ENCODE data around the gene TAS1R3.

Gene TAS1R3

DNA sequence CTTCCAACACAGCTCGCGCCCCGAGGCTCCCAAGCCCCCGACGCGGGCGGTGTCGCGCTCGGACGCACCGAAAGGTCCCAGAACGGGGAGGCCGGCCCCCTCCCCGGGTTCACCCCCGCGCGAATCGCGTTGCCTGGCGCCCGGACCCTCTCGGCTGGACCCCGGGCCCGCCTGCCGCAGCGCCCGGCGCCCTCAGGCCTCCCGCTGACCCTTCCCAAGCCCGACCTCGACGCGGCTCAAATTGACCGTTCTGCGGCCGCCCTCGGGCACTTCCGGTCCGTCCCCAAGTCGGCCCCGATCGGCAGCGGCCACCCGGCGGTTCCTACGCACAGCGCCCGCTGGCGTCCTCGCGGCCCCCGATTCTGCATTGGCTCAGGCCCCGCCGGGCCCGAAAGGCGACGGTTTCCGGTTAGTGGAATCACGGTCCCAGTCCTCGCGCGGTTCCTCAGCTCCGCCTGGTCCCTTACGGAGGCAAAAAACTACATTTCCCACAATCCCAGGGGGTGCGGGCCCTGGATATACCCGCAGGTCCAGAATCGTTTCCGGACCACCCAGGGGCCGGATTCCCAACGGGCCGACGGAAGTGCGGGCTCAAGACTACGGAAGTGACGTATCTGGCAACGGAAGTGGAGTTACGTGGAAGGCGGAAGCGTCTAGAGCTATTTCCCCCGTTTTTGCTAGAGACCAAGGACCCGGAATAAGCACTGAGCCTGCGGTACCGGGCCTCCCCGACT lies 44.0 kb downstream of the TAS1R3 start, which contains the start of gene AURKAIP1:
AURKAIP1 (minus strand) TSS at position 279 of the 734 bp plus-strand sequence. CDS start 451 bp downstream, outside the sequence.
- Histone ChIP-seq H2BK5ac (ENCODE audit: low read length) (no peak within 1 kb of the TSS), H4K8ac (ENCODE audit: low read depth, low read length) (peak within 1 kb of the TSS; percentile 92), H3K4ac (ENCODE audit: low read depth, low read length) (peak within 1 kb of the TSS; percentile 36), H2BK15ac (replicated peaks; ENCODE audit: low read depth) (no peak within 1 kb of the TSS), H3K4me3 (ENCODE audit: low read length) (peak within 1 kb of the TSS; percentile 94), H3K23ac (ENCODE audit: low read length) (peak within 1 kb of the TSS; percentile 48), H3K79me1 (ENCODE audit: low read length) (peaks cover 7% of the 10 kb centered on the region), H3K79me2 (ENCODE audit: control insufficient read depth, insufficient read depth, low read length) (peaks cover 10% of the 10 kb centered on the region), H2BK120ac (ENCODE audit: low read depth, low read length) (no peak within 1 kb of the TSS), H3K36me3 (ENCODE audit: control insufficient read depth, insufficient read depth, low read length) (no peaks in the 10 kb centered on the region), H3K4me1 (ENCODE audit: control insufficient read depth, low read depth, low read length) (no peaks in the 10 kb centered on the region), H3K27ac (ENCODE audit: low read depth, low read length) (peak within 1 kb of the TSS; percentile 82), H4K5ac (ENCODE audit: low read length) (no peak within 1 kb of the TSS), H3K56ac (ENCODE audit: low read length) (peak within 1 kb of the TSS; percentile 95), H3K9ac (ENCODE audit: low read length) (peak within 1 kb of the TSS; percentile 95), H2AK5ac (ENCODE audit: low read length) (no peak within 1 kb of the TSS), H3K27me3 (ENCODE audit: insufficient read depth, low read length, poor library complexity) (no peaks in the 10 kb centered on the region), H3K18ac (ENCODE audit: low read length) (no peak within 1 kb of the TSS), H3K4me2 (ENCODE audit: low read length) (peak within 1 kb of the TSS; percentile 83)
- no CpG with 5 or more reads among the region's 85 CpGs for WGBS (ENCODE audit: extremely low coverage, insufficient coverage, low lambda C conversion rate)
- peak; percentile 100 for DNase-seq

GRCh38 chr1:1376551-1377226 lies 45.6 kb downstream of the TAS1R3 start:
- Histone ChIP-seq H3K18ac (ENCODE audit: low read length) (no peak overlapping the region), H3K79me1 (ENCODE audit: low read length) (peaks cover 8% of the 10 kb centered on the region)

GRCh38 chr1:1377540-1378205 lies 46.6 kb downstream of the TAS1R3 start:
- Histone ChIP-seq H3K23ac (ENCODE audit: low read length) (no peak overlapping the region), H3K79me1 (ENCODE audit: low read length) (peaks cover 9% of the 10 kb centered on the region), H2BK15ac (replicated peaks; ENCODE audit: low read depth) (no peak overlapping the region), H3K4ac (ENCODE audit: low read depth, low read length) (no peak overlapping the region), H3K4me3 (ENCODE audit: low read length) (no peak overlapping the region), H3K27me3 (ENCODE audit: insufficient read depth, low read length, poor library complexity) (no peaks in the 10 kb centered on the region), H3K4me2 (ENCODE audit: low read length) (no peak overlapping the region), H2BK5ac (ENCODE audit: low read length) (no peak overlapping the region), H3K56ac (ENCODE audit: low read length) (no peak overlapping the region), H3K79me2 (ENCODE audit: control insufficient read depth, insufficient read depth, low read length) (peaks cover 10% of the 10 kb centered on the region), H3K18ac (ENCODE audit: low read length) (no peak overlapping the region), H3K27ac (ENCODE audit: low read depth, low read length) (no peak overlapping the region), H3K36me3 (ENCODE audit: control insufficient read depth, insufficient read depth, low read length) (no peaks in the 10 kb centered on the region), H2AK5ac (ENCODE audit: low read length) (no peak overlapping the region), H3K4me1 (ENCODE audit: control insufficient read depth, low read depth, low read length) (no peaks in the 10 kb centered on the region), H3K9ac (ENCODE audit: low read length) (no peak overlapping the region), H4K8ac (ENCODE audit: low read depth, low read length) (no peak overlapping the region), H2BK120ac (ENCODE audit: low read depth, low read length) (no peak overlapping the region), H4K5ac (ENCODE audit: low read length) (no peak overlapping the region)
- no CpG with 5 or more reads among the region's 16 CpGs for WGBS (ENCODE audit: extremely low coverage, insufficient coverage, low lambda C conversion rate)
- no peak for DNase-seq

More at GRCh38 chr1:1376551-1377226, 45.6 kb downstream of the TAS1R3 start:
- H3K4ac ChIP-seq (ENCODE audit: low read depth, low read length), result no peak overlapping the region
- H2AK5ac ChIP-seq (ENCODE audit: low read length), result no peak overlapping the region
- H3K27ac ChIP-seq (ENCODE audit: low read depth, low read length), result no peak overlapping the region
- H2BK5ac ChIP-seq (ENCODE audit: low read length), result no peak overlapping the region
- H4K8ac ChIP-seq (ENCODE audit: low read depth, low read length), result no peak overlapping the region
- WGBS (ENCODE audit: extremely low coverage, insufficient coverage, low lambda C conversion rate), result no CpG with 5 or more reads among the region's 10 CpGs
- H4K5ac ChIP-seq (ENCODE audit: low read length), result no peak overlapping the region
- no peak overlapping the region for H3K4me3 ChIP-seq (ENCODE audit: low read length)
- no peak overlapping the region for H3K4me2 ChIP-seq (ENCODE audit: low read length)
- no peaks in the 10 kb centered on the region for H3K36me3 ChIP-seq (ENCODE audit: control insufficient read depth, insufficient read depth, low read length)
- H2BK15ac ChIP-seq (replicated peaks; ENCODE audit: low read depth), result no peak overlapping the region
- no peak for DNase-seq
- no peaks in the 10 kb centered on the region for H3K27me3 ChIP-seq (ENCODE audit: insufficient read depth, low read length, poor library complexity)
- H2BK120ac ChIP-seq (ENCODE audit: low read depth, low read length), result no peak overlapping the region
- no peak overlapping the region for H3K56ac ChIP-seq (ENCODE audit: low read length)
- H3K79me2 ChIP-seq (ENCODE audit: control insufficient read depth, insufficient read depth, low read length), result peaks cover 10% of the 10 kb centered on the region
- no peak overlapping the region for H3K23ac ChIP-seq (ENCODE audit: low read length)
- no peaks in the 10 kb centered on the region for H3K4me1 ChIP-seq (ENCODE audit: control insufficient read depth, low read depth, low read length)
- H3K9ac ChIP-seq (ENCODE audit: low read length), result no peak overlapping the region

GRCh38 chr1:1380860-1381259 lies 49.8 kb downstream of the TAS1R3 start:
- H4K8ac ChIP-seq (ENCODE audit: low read depth, low read length), result no peak overlapping the region
- no peaks in the 10 kb centered on the region for H3K4me1 ChIP-seq (ENCODE audit: control insufficient read depth, low read depth, low read length)
- no peak overlapping the region for H3K4ac ChIP-seq (ENCODE audit: low read depth, low read length)
- no CpG with 5 or more reads among the region's 16 CpGs for WGBS (ENCODE audit: extremely low coverage, insufficient coverage, low lambda C conversion rate)
- DNase-seq, result no peak
- H2BK15ac ChIP-seq (replicated peaks; ENCODE audit: low read depth), result no peak overlapping the region
- no peak overlapping the region for H2BK5ac ChIP-seq (ENCODE audit: low read length)
- no peak overlapping the region for H2BK120ac ChIP-seq (ENCODE audit: low read depth, low read length)
- no peak overlapping the region for H3K27ac ChIP-seq (ENCODE audit: low read depth, low read length)
- no peaks in the 10 kb centered on the region for H3K27me3 ChIP-seq (ENCODE audit: insufficient read depth, low read length, poor library complexity)
- no peak overlapping the region for H3K23ac ChIP-seq (ENCODE audit: low read length)
- H3K9ac ChIP-seq (ENCODE audit: low read length), result no peak overlapping the region
- no peak overlapping the region for H3K4me3 ChIP-seq (ENCODE audit: low read length)
- H3K56ac ChIP-seq (ENCODE audit: low read length), result no peak overlapping the region
- H3K36me3 ChIP-seq (ENCODE audit: control insufficient read depth, insufficient read depth, low read length), result no peaks in the 10 kb centered on the region
- H3K79me2 ChIP-seq (ENCODE audit: control insufficient read depth, insufficient read depth, low read length), result no peaks in the 10 kb centered on the region
- H3K4me2 ChIP-seq (ENCODE audit: low read length), result no peak overlapping the region
- H3K79me1 ChIP-seq (ENCODE audit: low read length), result peaks cover 2% of the 10 kb centered on the region
- H4K5ac ChIP-seq (ENCODE audit: low read length), result no peak overlapping the region
- H2AK5ac ChIP-seq (ENCODE audit: low read length), result no peak overlapping the region
- H3K18ac ChIP-seq (ENCODE audit: low read length), result no peak overlapping the region

DNA sequence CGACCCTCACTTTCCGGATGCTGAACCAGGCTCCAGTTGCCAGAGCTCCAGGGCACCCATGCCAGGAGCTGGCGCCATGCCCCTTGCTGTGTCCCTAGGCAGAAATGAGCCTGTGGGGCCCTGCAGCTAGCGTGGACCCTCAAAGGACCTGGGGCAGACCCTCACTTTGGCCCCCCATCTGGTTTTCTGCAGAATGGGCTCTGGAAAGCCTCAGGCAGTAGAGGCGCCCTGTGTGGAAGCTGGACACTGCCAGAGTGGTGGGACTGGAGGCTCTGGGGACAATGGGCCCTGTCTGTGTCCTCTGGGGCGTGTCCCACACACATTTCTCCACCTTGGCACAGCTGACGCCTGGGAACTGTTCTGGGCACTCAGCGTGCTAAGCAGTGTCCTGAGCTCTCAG lies 50.2 kb downstream of the TAS1R3 start:
- no peak overlapping the region for H3K4me2 ChIP-seq (ENCODE audit: low read length)
- WGBS (ENCODE audit: extremely low coverage, insufficient coverage, low lambda C conversion rate), result no CpG with 5 or more reads among the region's 8 CpGs
- no peak overlapping the region for H3K56ac ChIP-seq (ENCODE audit: low read length)
- peaks cover 2% of the 10 kb centered on the region for H3K36me3 ChIP-seq (ENCODE audit: control insufficient read depth, insufficient read depth, low read length)
- H3K23ac ChIP-seq (ENCODE audit: low read length), result no peak overlapping the region
- no peak for DNase-seq
- no peak overlapping the region for H2BK120ac ChIP-seq (ENCODE audit: low read depth, low read length)
- H2BK5ac ChIP-seq (ENCODE audit: low read length), result no peak overlapping the region
- H3K27me3 ChIP-seq (ENCODE audit: insufficient read depth, low read length, poor library complexity), result no peaks in the 10 kb centered on the region
- H3K18ac ChIP-seq (ENCODE audit: low read length), result no peak overlapping the region
- peaks cover 2% of the 10 kb centered on the region for H3K79me1 ChIP-seq (ENCODE audit: low read length)
- H4K8ac ChIP-seq (ENCODE audit: low read depth, low read length), result no peak overlapping the region
- no peak overlapping the region for H2BK15ac ChIP-seq (replicated peaks; ENCODE audit: low read depth)
- no peaks in the 10 kb centered on the region for H3K4me1 ChIP-seq (ENCODE audit: control insufficient read depth, low read depth, low read length)
- no peaks in the 10 kb centered on the region for H3K79me2 ChIP-seq (ENCODE audit: control insufficient read depth, insufficient read depth, low read length)
- H4K5ac ChIP-seq (ENCODE audit: low read length), result no peak overlapping the region
- H2AK5ac ChIP-seq (ENCODE audit: low read length), result no peak overlapping the region
- no peak overlapping the region for H3K4me3 ChIP-seq (ENCODE audit: low read length)
- no peak overlapping the region for H3K4ac ChIP-seq (ENCODE audit: low read depth, low read length)
- no peak overlapping the region for H3K27ac ChIP-seq (ENCODE audit: low read depth, low read length)
- no peak overlapping the region for H3K9ac ChIP-seq (ENCODE audit: low read length)
